ENCODE results near the gene LRRC27. TPM values are rescaled to one million over a fixed set of nuclear protein-coding genes. Genes with fewer than 3 reads are reported as not detected.
"Not testable (repeated sequence)": the region's sequence is repeated elsewhere in the genome, so short reads cannot be mapped to it uniquely, and the experiment has no call there.

Gene LRRC27
- total RNA-seq, 1 experiment from 2014 or later, result 5.6 TPM

GRCh38 chr10:132293813-132294520 is 38.0 kb upstream of the LRRC27 start:
- no peak overlapping the region for H3K4me3 ChIP-seq (ENCODE audit: low read length)
- H3K4me2 ChIP-seq (ENCODE audit: low read length), result no peak overlapping the region
- H3F3A ChIP-seq (ENCODE audit: low read length, unreplicated experiment), result no peaks in the 10 kb centered on the region
- intact Hi-C loops (cut with micrococcal nuclease), result no loop called here
- no peak overlapping the region for H3K9ac ChIP-seq (ENCODE audit: low read length)
- no peaks in the 10 kb centered on the region for H3K27me3 ChIP-seq (ENCODE audit: low read length)
- H3K36me3 ChIP-seq (ENCODE audit: low read depth, low read length), result no peaks in the 10 kb centered on the region
- DNase-seq, result no peak
- 0 out of 2 replicates have a peak, but pooled peaks cover under 1% of the 10 kb centered on the region for H3K9me3 ChIP-seq (ENCODE audit: low read length)
- H4K20me1 ChIP-seq (ENCODE audit: low read length), result no peaks in the 10 kb centered on the region
- no peak overlapping the region for H3K27ac ChIP-seq (ENCODE audit: low read length)
- ChIA-PET CTCF (no interaction called here), POLR2A (ENCODE audit: unreplicated experiment) (no interaction called here)
- no peaks in the 10 kb centered on the region for H3K4me1 ChIP-seq (ENCODE audit: insufficient read depth, low read length)
- H3K9me2 ChIP-seq (replicated peaks; ENCODE audit: low read length), result no peaks in the 10 kb centered on the region
- no peaks in the 10 kb centered on the region for H3K79me2 ChIP-seq (ENCODE audit: low read length)
- ATAC-seq, result no peak
- no peak overlapping the region for H2AFZ ChIP-seq (ENCODE audit: low read length)
- no TSS peak for BruUV-seq (replicated peaks)
- no peak for TF ChIP-seq EZH2phosphoT487 (IDR thresholded peaks at IDR 0.05; ENCODE audit: borderline replicate concordance, low read length)
- TF ChIP-seq CTCF (conservative IDR thresholded peaks at IDR 0.05; ENCODE audit: low read depth, low read length), result no peak
- TF ChIP-seq EZH2 (IDR thresholded peaks at IDR 0.05; ENCODE audit: low read length, unreplicated experiment), result no peak

GRCh38 chr10:132294561-132295318 is 37.3 kb upstream of the LRRC27 start:
- DNase-seq, result no peak
- intact Hi-C loops (cut with micrococcal nuclease), result no loop called here
- Histone ChIP-seq H3K36me3 (ENCODE audit: low read depth, low read length) (no peaks in the 10 kb centered on the region), H3K9ac (ENCODE audit: low read length) (no peak overlapping the region), H3K4me1 (ENCODE audit: insufficient read depth, low read length) (no peaks in the 10 kb centered on the region), H3K27me3 (ENCODE audit: low read length) (no peaks in the 10 kb centered on the region), H3F3A (ENCODE audit: low read length, unreplicated experiment) (no peaks in the 10 kb centered on the region), H3K27ac (ENCODE audit: low read length) (no peak overlapping the region), H3K4me3 (ENCODE audit: low read length) (no peak overlapping the region), H3K9me2 (replicated peaks; ENCODE audit: low read length) (no peaks in the 10 kb centered on the region), H2AFZ (ENCODE audit: low read length) (no peak overlapping the region), H4K20me1 (ENCODE audit: low read length) (no peaks in the 10 kb centered on the region), H3K4me2 (ENCODE audit: low read length) (no peak overlapping the region), H3K9me3 (ENCODE audit: low read length) (no peaks in the 10 kb centered on the region), H3K79me2 (ENCODE audit: low read length) (no peaks in the 10 kb centered on the region)
- no peak for ATAC-seq
- TF ChIP-seq EZH2 (IDR thresholded peaks at IDR 0.05; ENCODE audit: low read length, unreplicated experiment) (no peak), EZH2phosphoT487 (IDR thresholded peaks at IDR 0.05; ENCODE audit: borderline replicate concordance, low read length) (no peak), CTCF (conservative IDR thresholded peaks at IDR 0.05; ENCODE audit: low read depth, low read length) (no peak)
- POLR2A ChIA-PET (ENCODE audit: unreplicated experiment), result no interaction called here
- no TSS peak for BruUV-seq (replicated peaks)
- CTCF ChIA-PET, result no interaction called here

- H3K4me3 ChIP-seq (ENCODE audit: low read length); H3F3A ChIP-seq (ENCODE audit: low read length, unreplicated experiment); H3K36me3 ChIP-seq (ENCODE audit: low read depth, low read length); H3K9me2 ChIP-seq (replicated peaks; ENCODE audit: low read length); intact Hi-C loops (cut with micrococcal nuclease); ATAC-seq; DNase-seq; H4K20me1 ChIP-seq (ENCODE audit: low read length); H3K9ac ChIP-seq (ENCODE audit: low read length); H2AFZ ChIP-seq (ENCODE audit: low read length); CTCF ChIA-PET; H3K27ac ChIP-seq (ENCODE audit: low read length); H3K27me3 ChIP-seq (ENCODE audit: low read length); H3K9me3 ChIP-seq (ENCODE audit: low read length); POLR2A ChIA-PET (ENCODE audit: unreplicated experiment); H3K4me1 ChIP-seq (ENCODE audit: insufficient read depth, low read length); H3K79me2 ChIP-seq (ENCODE audit: low read length); BruUV-seq (replicated peaks); H3K4me2 ChIP-seq (ENCODE audit: low read length): not testable (repeated sequence)
Observed at GRCh38 chr10:132295481-132295880, 36.5 kb upstream of the LRRC27 start.
